GM12878 (cell line): ENCODE results near the gene SLC38A5. TPM values are rescaled to one million over a fixed set of nuclear protein-coding genes. Genes with fewer than 3 reads are reported as not detected.

ENCODE experiments used
- ATAC-seq: fragments of 200-7000 bp; cut with Tn5 transposase; 3 replicates; pipeline ENCODE4 v1.9.1; 2020; ENCODE audit warnings: mild to moderate bottlenecking, moderate library complexity
- BruUV-seq: library from RNA; stranded (reverse); fragments of 400-500 nt; replicated peaks from 2 replicates; lab custom pipeline; 2021; lab: Mats Ljungman, UMichigan
- CTCF ChIA-PET: fragments of 300-600 bp; sonication (Branson Sonifier 250); formaldehyde crosslinking; extraction: SDS; loops from one replicate; lab custom pipeline; 2021; ENCODE audit warnings: inconsistent platforms; lab: Yijun Ruan, JAX
- POLR2A ChIA-PET: fragments of 350-600 bp; formaldehyde crosslinking; extraction: SDS; loops from one replicate; lab custom pipeline; 2021; ENCODE audit warnings: inconsistent platforms; lab: Charles Lee
- RAD21 ChIA-PET: fragments of 300-600 bp; sonication (Branson Sonifier 250); formaldehyde crosslinking; loops from one replicate; lab custom pipeline; 2023; ENCODE audit warnings: antibody characterized with exemption; ENCODE audit not compliant: unreplicated experiment; lab: Charles Lee
- SMC1A ChIA-PET: fragments of 300-600 bp; sonication (Branson Sonifier 250); formaldehyde crosslinking; loops from one replicate; lab custom pipeline; 2023; ENCODE audit not compliant: unreplicated experiment, uncharacterized antibody; lab: Charles Lee
- DNase-seq: peaks from one replicate; pipeline ENCODE4 v3.0.0-alpha.2; 2011; ENCODE audit warnings: low read depth, low spot score
- FAIRE-seq: peaks from 3 replicates; lab custom pipeline; 2011; peaks lifted over from hg19 to GRCh38; lab: Jason Lieb, UNC
- H2AFZ ChIP-seq: 2 replicates; pipeline ENCODE4 v1.6.0; 2011; ENCODE audit warnings: low read depth, low read length, control low read depth; ENCODE audit not compliant: control insufficient read depth
- H3K27ac ChIP-seq: 2 replicates; pipeline ENCODE4 v1.5.1; 2011; ENCODE audit warnings: control low read depth; ENCODE audit not compliant: control insufficient read depth, insufficient read depth
- H3K27me3 ChIP-seq, 2 experiments: replicated peaks in 1 of 2; 2 replicates each; pipeline versions ENCODE4 v1.6.0 to v1.6.1; 2011; ENCODE audit warnings: low read length in 1 of 2; ENCODE audit not compliant: control insufficient read depth in 2 of 2, insufficient read depth in 2 of 2
- H3K36me3 ChIP-seq, 2 experiments: 2 replicates each; pipeline ENCODE4 v1.5.1; 2011; ENCODE audit warnings: low read length in 1 of 2; ENCODE audit not compliant: control insufficient read depth in 2 of 2, insufficient read depth in 2 of 2
- H3K4me1 ChIP-seq: 2 replicates; pipeline ENCODE4 v1.6.1; 2011; ENCODE audit warnings: mild to moderate bottlenecking, low read length, moderate library complexity, mixed read lengths; ENCODE audit not compliant: control insufficient read depth, insufficient read depth
- H3K4me2 ChIP-seq: 2 replicates; pipeline ENCODE4 v1.6.0; 2011; ENCODE audit warnings: control low read depth; ENCODE audit not compliant: control insufficient read depth, insufficient read depth
- H3K4me3 ChIP-seq: fragments of 200-600 bp; sonication (generic); 2 replicates; pipeline ENCODE4 v1.5.1; 2016
- H3K79me2 ChIP-seq: 2 replicates; pipeline ENCODE4 v1.6.0; 2011; ENCODE audit warnings: low read length; ENCODE audit not compliant: control insufficient read depth, insufficient read depth
- H3K9ac ChIP-seq: 2 replicates; pipeline ENCODE4 v1.8.0; 2011; ENCODE audit warnings: low read length, control low read depth, mixed read lengths; ENCODE audit not compliant: control insufficient read depth, insufficient read depth
- H3K9me3 ChIP-seq: replicated peaks from 3 replicates; pipeline ENCODE4 v1.5.1; 2011; ENCODE audit warnings: mild to moderate bottlenecking, low read length; ENCODE audit not compliant: control insufficient read depth, insufficient read depth
- H4K20me1 ChIP-seq: 2 replicates; pipeline ENCODE4 v1.6.0; 2011; ENCODE audit not compliant: control insufficient read depth, insufficient read depth
- ATF2 ChIP-seq: IDR thresholded peaks from 2 replicates; pipeline ENCODE4 v1.6.1; 2012; ENCODE audit warnings: low read length, inconsistent platforms
- CEBPB ChIP-seq, 2 experiments: fragments of 150-350 bp in 1 of 2; IDR thresholded peaks; 2 replicates each; pipeline ENCODE4 v1.6.1; 2012 to 2014; ENCODE audit warnings: low read depth in 2 of 2, low read length in 2 of 2, borderline replicate concordance in 1 of 2, inconsistent platforms in 1 of 2
- KAT2A ChIP-seq: conservative IDR thresholded peaks from 2 replicates; pipeline ENCODE4 v1.6.1; 2011; ENCODE audit warnings: low read depth, low read length; ENCODE audit not compliant: control insufficient read depth
- PRDM15 ChIP-seq: fragments of 450-650 bp; formaldehyde crosslinking; IDR thresholded peaks from 2 replicates; pipeline ENCODE4 v1.4.0; 2020; ENCODE audit warnings: mild to moderate bottlenecking, moderate library complexity
- RAD51 ChIP-seq: fragments of 450-650 bp; IDR thresholded peaks from 2 replicates; pipeline ENCODE4 v1.6.1; 2016; ENCODE audit warnings: moderate library complexity, mild to moderate bottlenecking, inconsistent platforms
- RB1 ChIP-seq: fragments of 450-650 bp; formaldehyde crosslinking; IDR thresholded peaks from 2 replicates; pipeline ENCODE4 v1.6.1; 2017; ENCODE audit warnings: mild to moderate bottlenecking, borderline replicate concordance
- RELA ChIP-seq: fragments of 450-650 bp; IDR thresholded peaks from 2 replicates; pipeline ENCODE4 v1.8.0; 2014; ENCODE audit warnings: borderline replicate concordance; ENCODE audit not compliant: partially characterized antibody
- SKIL ChIP-seq: fragments of 450-650 bp; IDR thresholded peaks from 2 replicates; pipeline ENCODE4 v1.6.1; 2017; ENCODE audit warnings: mild to moderate bottlenecking, low read depth, inconsistent platforms; ENCODE audit not compliant: poor library complexity, severe bottlenecking
- SMARCA5 ChIP-seq: fragments of 450-650 bp; IDR thresholded peaks from 2 replicates; pipeline ENCODE4 v1.6.1; 2017; ENCODE audit warnings: mild to moderate bottlenecking
- SPI1 ChIP-seq: IDR thresholded peaks from 2 replicates; pipeline ENCODE4 v1.6.1; 2011; ENCODE audit warnings: low read depth, mild to moderate bottlenecking, low read length, moderate library complexity, borderline replicate concordance; ENCODE audit not compliant: insufficient read depth
- TARDBP ChIP-seq: IDR thresholded peaks from 2 replicates; pipeline ENCODE4 v1.6.1; 2016; ENCODE audit warnings: borderline replicate concordance
- ZNF274 ChIP-seq: IDR thresholded peaks from one replicate; pipeline ENCODE4 v1.8.0; 2011; ENCODE audit not compliant: insufficient read length, insufficient read depth
- WGBS: methylation state at CpG from one replicate; pipeline ENCODE4 v1.1.6; 2016; ENCODE audit warnings: low lambda C conversion rate; ENCODE audit not compliant: insufficient replicate concordance, insufficient coverage; ENCODE audit errors: missing lambda C conversion rate; 5-methylcytosine and 5-hydroxymethylcytosine counted together
- in situ Hi-C: fragments of 300-500 bp; cut with MboI; formaldehyde crosslinking; loops from 9 replicates; pipeline ENCODE4 v1.14.3; 2018; ENCODE audit warnings: mixed read lengths
- intact Hi-C: fragments of 100-400 bp; cut with micrococcal nuclease; formaldehyde crosslinking; loops from one replicate; pipeline ENCODE4 v1.14.2; 2022; ENCODE audit not compliant: unreplicated experiment
- polyA plus RNA-seq, 11 experiments: library from polyadenylated mRNA; depleted of rRNA in 4 of 11; unstranded in 6 of 11; stranded (reverse) in 5 of 11; fragments of >200 nt; fragmentation: Nextera tagmentation in 4 of 11; fragmentation: Illumina TruSeq in 1 of 11; extraction: Ambion mirVana in 4 of 11; extraction: Trizol in 1 of 11; gene quantifications; 1 replicate in 1 of 11; 2 replicates in 10 of 11; pipeline versions ENCODE4 v1.2.1 to v1.2.3, GENCODE V29; 2011 to 2016; ENCODE audit warnings: inconsistent platforms in 2 of 11, missing spikeins in 2 of 11, low read depth in 1 of 11
- total RNA-seq, 4 experiments: library from RNA; depleted of rRNA in 3 of 4; stranded (reverse); fragments of >200 nt in 3 of 4; fragmentation: Illumina TruSeq in 1 of 4; extraction: Trizol in 1 of 4; gene quantifications; 2 replicates each; pipeline versions ENCODE4 v1.2.1 to v1.2.3, GENCODE V29; 2013 to 2021
- TF ChIP-seq, protein P1 (sequence below): fragments of 450-650 bp; conservative IDR thresholded peaks from 2 replicates; pipeline ENCODE4 v1.6.1; 2017; ENCODE audit warnings: mild to moderate bottlenecking, moderate library complexity

The SLC38A5 gene
- total and polyA plus RNA-seq, 10 of the 15 experiments (the other 5 are each of a cell fraction or from before 2014, with no cell fraction given): 4.2 to 108 (median 70.6) TPM

GRCh38 chrX:48489296-48489695 lies 19.2 kb upstream of the SLC38A5 start (continued):
- no peak for TF ChIP-seq SPI1
- no peak for TF ChIP-seq ATF2
- TF ChIP-seq CEBPB (IDR thresholded peaks at IDR 0.05; ENCODE audit: borderline replicate concordance in 1 of 2, low read depth in 2 of 2, low read length in 2 of 2): no peak
- TF ChIP-seq SKIL: no peak

DNA sequence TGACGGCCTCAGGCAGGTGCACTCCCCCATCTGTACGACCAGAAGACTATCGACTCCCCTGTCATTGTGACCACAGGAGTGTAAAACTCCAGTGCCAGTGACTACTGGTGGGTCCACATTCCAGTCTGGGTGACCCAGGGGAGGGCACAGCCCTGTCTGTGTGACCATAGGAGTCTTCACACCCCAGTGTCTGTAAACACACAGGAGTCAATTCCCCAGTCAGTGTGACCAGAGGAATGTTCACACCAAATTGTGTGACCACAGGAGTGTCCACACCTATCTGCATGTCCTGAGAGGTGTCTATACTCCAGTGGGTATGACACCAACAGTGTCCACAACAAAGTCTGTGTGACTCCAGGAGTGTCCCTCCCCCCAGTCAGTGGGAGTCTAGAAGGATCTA lies 18.0 kb upstream of the SLC38A5 start:
- ChIA-PET RAD21 (no interaction called here), CTCF (no interaction called here), SMC1A (no interaction called here), POLR2A (no interaction called here)
- Histone ChIP-seq H3K9me3 (no peaks in the 10 kb centered on the region; the same call in 2 of the 3 replicates), H3K79me2 (no peaks in the 10 kb centered on the region), H3K4me1 (no peaks in the 10 kb centered on the region), H3K27me3 (no peaks in the 10 kb centered on the region), H2AFZ (no peak overlapping the region), H4K20me1 (no peaks in the 10 kb centered on the region), H3K36me3 (peaks cover 0 to 7% of the 10 kb centered on the region in 2 experiments; a peak in 1 of 4 replicates), H3K4me3 (no peak overlapping the region), H3K27ac (no peak overlapping the region), H3K9ac (no peak overlapping the region), H3K4me2 (no peak overlapping the region)
- no TSS peak for BruUV-seq
- in situ Hi-C loops (no loop called here), intact Hi-C loops (no loop called here)
- ATAC-seq: no peak
- no peak for DNase-seq
- 20% methylated on average over 3 of the region's 3 CpGs for WGBS
- FAIRE-seq: no peak
- TF ChIP-seq SMARCA5 (no peak), TARDBP (no peak), KAT2A (no peak), RAD51 (no peak), RB1 (no peak), ZNF274 (no peak), RELA (no peak), PRDM15 (CRISPR knock-in tag) (no peak)
- TF ChIP-seq, protein P1, sequence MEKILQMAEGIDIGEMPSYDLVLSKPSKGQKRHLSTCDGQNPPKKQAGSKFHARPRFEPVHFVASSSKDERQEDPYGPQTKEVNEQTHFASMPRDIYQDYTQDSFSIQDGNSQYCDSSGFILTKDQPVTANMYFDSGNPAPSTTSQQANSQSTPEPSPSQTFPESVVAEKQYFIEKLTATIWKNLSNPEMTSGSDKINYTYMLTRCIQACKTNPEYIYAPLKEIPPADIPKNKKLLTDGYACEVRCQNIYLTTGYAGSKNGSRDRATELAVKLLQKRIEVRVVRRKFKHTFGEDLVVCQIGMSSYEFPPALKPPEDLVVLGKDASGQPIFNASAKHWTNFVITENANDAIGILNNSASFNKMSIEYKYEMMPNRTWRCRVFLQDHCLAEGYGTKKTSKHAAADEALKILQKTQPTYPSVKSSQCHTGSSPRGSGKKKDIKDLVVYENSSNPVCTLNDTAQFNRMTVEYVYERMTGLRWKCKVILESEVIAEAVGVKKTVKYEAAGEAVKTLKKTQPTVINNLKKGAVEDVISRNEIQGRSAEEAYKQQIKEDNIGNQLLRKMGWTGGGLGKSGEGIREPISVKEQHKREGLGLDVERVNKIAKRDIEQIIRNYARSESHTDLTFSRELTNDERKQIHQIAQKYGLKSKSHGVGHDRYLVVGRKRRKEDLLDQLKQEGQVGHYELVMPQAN: no peak
